T47D (cell line): ENCODE data around the gene ARFGAP1.
A peak's percentile ranks its signal among the peaks of the same experiment; 100 is the strongest.
"Not testable (repeated sequence)": the region's sequence is repeated elsewhere in the genome, so short reads cannot be mapped to it uniquely, and the experiment has no call there.

ENCODE experiments used
- DNase-seq, 2 experiments: peaks; one replicate each; pipeline versions ENCODE4 v3.0.0 to v3.0.0-alpha.2; 2011 to 2012; ENCODE audit warnings: low read depth in 1 of 2, low spot score in 1 of 2
- JUND ChIP-seq: IDR thresholded peaks from 2 replicates; pipeline ENCODE4 v1.6.1; 2012; ENCODE audit warnings: low read depth
- in situ Hi-C: cut with HindIII; loops from 2 replicates; pipeline ENCODE4 v1.10.0; 2016; ENCODE audit warnings: low sequenced_read_pairs, low pct_unique_long_range_greater_than_20kb

Gene ARFGAP1

GRCh38 chr20:63295018-63295417 is 22.4 kb downstream of the ARFGAP1 start:
- DNase-seq = no peak
- in situ Hi-C loops = no loop called here
- TF ChIP-seq JUND = no peak

GRCh38 chr20:63295422-63295821 is 22.8 kb downstream of the ARFGAP1 start:
- in situ Hi-C loops = no loop called here
- TF ChIP-seq JUND = no peak
- DNase-seq = peak in 1 of 2 experiments; percentile 41

- no peak for TF ChIP-seq JUND
- no peak for DNase-seq
- in situ Hi-C loops = no loop called here
Observed at GRCh38 chr20:63295846-63296245, 23.2 kb downstream of the ARFGAP1 start.

DNA sequence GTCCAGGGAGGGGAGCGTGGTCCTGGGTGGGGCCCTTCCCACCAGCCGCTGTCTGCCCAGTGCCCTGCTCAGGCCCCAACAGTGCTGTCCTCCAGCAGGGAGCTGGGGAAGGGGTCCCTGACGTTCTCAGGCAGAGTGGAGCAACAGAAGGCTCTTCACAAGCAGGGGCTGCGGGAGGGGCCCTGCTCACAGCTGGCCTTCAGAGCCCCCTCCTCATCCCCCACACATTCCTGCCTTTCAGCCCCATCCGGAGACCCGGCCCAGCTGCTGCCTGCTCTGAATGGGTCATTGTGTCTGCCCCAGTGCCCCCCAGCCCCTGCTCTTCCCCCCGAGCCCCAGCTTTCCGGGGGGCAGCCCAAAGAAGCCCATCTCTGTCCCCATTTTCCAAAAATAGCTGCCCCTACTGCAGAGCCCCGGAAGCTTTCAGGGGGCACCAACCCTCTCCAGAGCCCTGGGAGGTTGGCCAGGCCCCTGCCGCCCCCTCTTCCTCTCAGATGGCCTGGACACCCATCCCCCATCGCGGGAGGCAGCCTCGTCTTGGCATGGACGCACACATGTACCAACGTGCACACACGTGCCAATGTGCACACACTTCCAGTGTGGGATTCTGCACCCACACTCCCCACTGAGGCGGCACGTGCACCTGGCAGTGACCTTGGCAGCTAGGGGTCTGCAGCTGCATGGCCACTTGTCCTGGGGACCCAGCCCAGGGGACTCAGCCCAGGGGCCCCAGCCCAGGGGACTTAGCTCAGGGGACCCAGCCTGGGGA is 24.1 kb downstream of the ARFGAP1 start:
- in situ Hi-C loops = no loop called here

GRCh38 chr20:63297371-63297781 is 24.8 kb downstream of the ARFGAP1 start:
- DNase-seq = no peak
- no peak for TF ChIP-seq JUND
- in situ Hi-C loops = no loop called here

More for the DNA sequence above, 24.1 kb downstream of the ARFGAP1 start:
- no peak for DNase-seq
- TF ChIP-seq JUND = no peak

GRCh38 chr20:63297796-63298572 is 25.4 kb downstream of the ARFGAP1 start:
- TF ChIP-seq JUND = no peak
- no peak for DNase-seq
- in situ Hi-C loops = no loop called here

GRCh38 chr20:63298731-63299312 is 26.2 kb downstream of the ARFGAP1 start:
- no peak for DNase-seq
- no peak for TF ChIP-seq JUND
- in situ Hi-C loops = no loop called here

- DNase-seq = no peak
- no peak for TF ChIP-seq JUND
- in situ Hi-C loops = no loop called here
Observed at GRCh38 chr20:63301671-63302070, 29.1 kb downstream of the ARFGAP1 start.

DNA sequence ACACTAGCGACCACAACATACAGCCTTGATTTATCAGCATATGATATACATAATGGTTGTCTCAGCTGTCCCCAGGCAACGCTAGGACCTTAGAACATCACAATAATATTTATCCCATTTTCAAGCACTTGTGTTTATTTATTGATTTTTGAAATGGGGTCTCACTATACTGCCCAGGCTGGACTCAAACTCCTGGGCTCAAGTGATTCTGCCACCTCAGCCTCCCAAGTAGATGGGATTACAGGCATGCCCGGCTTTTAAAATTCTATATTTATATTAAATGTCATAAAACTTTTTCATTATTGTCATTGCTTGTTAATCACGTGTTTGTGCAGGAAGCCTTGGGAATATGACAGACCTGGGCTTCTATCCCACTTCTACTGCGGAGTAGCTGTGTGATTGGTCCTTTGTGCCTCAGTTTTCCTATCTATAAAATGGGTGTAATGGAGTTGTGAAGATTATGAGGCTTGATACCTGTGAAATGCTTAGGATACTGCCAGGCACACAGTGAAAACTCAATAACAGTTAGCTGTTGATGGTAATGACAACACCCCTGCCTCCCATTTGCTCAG is 30.6 kb downstream of the ARFGAP1 start:
- DNase-seq = no peak
- in situ Hi-C loops = no loop called here
- TF ChIP-seq JUND = no peak

DNA sequence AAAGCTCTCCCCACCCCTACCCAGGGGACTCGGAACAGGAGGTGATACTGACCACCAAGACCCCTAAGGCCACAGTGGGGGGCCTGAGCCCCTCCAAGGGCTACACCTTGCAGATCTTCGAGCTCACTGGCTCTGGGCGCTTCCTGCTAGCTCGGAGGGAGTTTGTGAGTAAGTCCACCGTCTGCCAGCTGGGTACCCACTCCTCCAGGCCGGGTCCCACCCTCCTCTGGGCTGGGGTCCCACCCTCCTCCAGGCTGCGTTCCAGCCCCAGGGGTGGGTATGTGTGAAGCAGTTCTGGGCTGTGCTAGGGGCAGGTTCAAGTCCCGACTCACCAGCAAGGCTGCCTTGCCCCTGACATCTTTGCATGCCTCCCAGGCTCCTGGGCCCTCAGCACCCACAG is 32.8 kb downstream of the ARFGAP1 start:
- no peak for DNase-seq
- no peak for TF ChIP-seq JUND
- in situ Hi-C loops = no loop called here

GRCh38 chr20:63305933-63306672 is 33.5 kb downstream of the ARFGAP1 start:
- in situ Hi-C loops, DNase-seq: not testable (repeated sequence)

GRCh38 chr20:63306673-63307537 is 34.3 kb downstream of the ARFGAP1 start:
- no peak for DNase-seq
- no peak for TF ChIP-seq JUND
- in situ Hi-C loops = no loop called here
